ENCODE results near the gene MGAT5.

The MGAT5 gene

DNA sequence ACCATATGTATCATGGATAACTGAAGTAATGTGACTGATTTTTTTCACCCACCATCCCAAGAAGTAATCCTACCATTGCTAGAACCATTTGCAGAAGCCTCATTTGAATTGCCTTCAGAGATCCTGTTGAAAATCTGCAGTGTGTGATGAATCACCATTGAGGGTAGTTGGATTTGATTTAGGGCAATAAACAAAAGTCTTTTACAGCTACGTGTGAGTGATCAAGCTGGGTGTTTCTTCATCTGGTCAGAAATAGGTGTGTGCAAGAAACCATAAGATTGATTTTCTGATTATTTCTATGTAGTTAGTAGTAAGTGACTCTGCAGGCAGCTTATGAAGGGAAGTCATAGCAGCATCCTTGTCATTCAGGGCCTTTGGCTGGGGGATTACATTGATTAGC, 159.6 kb downstream of the MGAT5 start:
- no peak overlapping the region for H3K27ac ChIP-seq (ENCODE audit: low read length)

GRCh38 chr2:134413912-134414311, 160.0 kb downstream of the MGAT5 start:
- H3K9me3 ChIP-seq (ENCODE audit: control insufficient read depth in 1 of 2, low read length in 2 of 2) = no peaks in the 10 kb centered on the region

More for the DNA sequence above, 159.6 kb downstream of the MGAT5 start:
- H3K4me3 ChIP-seq (ENCODE audit: low read depth in 1 of 2, low read length in 2 of 2) = no peak overlapping the region
- no peaks in the 10 kb centered on the region for H3K9me3 ChIP-seq (ENCODE audit: control insufficient read depth in 1 of 2, low read length in 2 of 2)
- peaks cover 5 to 25% of the 10 kb centered on the region in 2 donors for H3K4me1 ChIP-seq (ENCODE audit: control insufficient read depth in 1 of 2, insufficient read depth in 2 of 2, low read length in 2 of 2)
- no peaks in the 10 kb centered on the region for H3K27me3 ChIP-seq (ENCODE audit: low read depth, low read length)
- H3K36me3 ChIP-seq (ENCODE audit: control insufficient read depth in 1 of 2, insufficient read depth in 2 of 2, low read length in 2 of 2) = no peaks in the 10 kb centered on the region

DNA sequence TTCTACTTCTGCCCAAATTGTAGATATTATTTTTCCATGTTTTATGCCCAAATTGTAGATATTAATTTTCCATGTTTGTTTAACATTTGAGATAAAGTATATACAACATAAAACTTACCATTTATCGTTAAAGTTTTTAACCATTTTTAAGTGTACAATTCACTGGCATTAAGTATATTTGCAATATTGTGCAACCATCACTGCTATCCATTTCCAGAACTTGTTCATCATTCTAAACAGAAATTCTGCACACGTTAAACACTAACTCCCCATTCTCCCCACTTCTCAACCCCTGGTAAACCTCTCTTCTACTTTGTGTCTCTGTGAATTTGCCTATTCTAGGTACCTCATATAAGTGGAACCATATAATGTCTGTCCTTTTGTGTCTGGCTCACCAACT, 162.1 kb downstream of the MGAT5 start:
- Histone ChIP-seq H3K27ac (ENCODE audit: low read length) (no peak overlapping the region), H3K9me3 (ENCODE audit: control insufficient read depth in 1 of 2, low read length in 2 of 2) (no peaks in the 10 kb centered on the region), H3K36me3 (ENCODE audit: control insufficient read depth in 1 of 2, insufficient read depth in 2 of 2, low read length in 2 of 2) (no peaks in the 10 kb centered on the region), H3K4me1 (ENCODE audit: control insufficient read depth in 1 of 2, insufficient read depth in 2 of 2, low read length in 2 of 2) (peaks cover 5 to 20% of the 10 kb centered on the region in 2 donors), H3K4me3 (ENCODE audit: low read depth in 1 of 2, low read length in 2 of 2) (no peak overlapping the region), H3K27me3 (ENCODE audit: low read depth, low read length) (no peaks in the 10 kb centered on the region)

More at GRCh38 chr2:134413912-134414311, 160.0 kb downstream of the MGAT5 start:
- Histone ChIP-seq H3K36me3 (ENCODE audit: control insufficient read depth in 1 of 2, insufficient read depth in 2 of 2, low read length in 2 of 2) (no peaks in the 10 kb centered on the region), H3K27me3 (ENCODE audit: low read depth, low read length) (no peaks in the 10 kb centered on the region), H3K4me3 (ENCODE audit: low read depth in 1 of 2, low read length in 2 of 2) (no peak overlapping the region), H3K4me1 (ENCODE audit: control insufficient read depth in 1 of 2, insufficient read depth in 2 of 2, low read length in 2 of 2) (peaks cover 5 to 21% of the 10 kb centered on the region in 2 donors), H3K27ac (ENCODE audit: low read length) (no peak overlapping the region)

DNA sequence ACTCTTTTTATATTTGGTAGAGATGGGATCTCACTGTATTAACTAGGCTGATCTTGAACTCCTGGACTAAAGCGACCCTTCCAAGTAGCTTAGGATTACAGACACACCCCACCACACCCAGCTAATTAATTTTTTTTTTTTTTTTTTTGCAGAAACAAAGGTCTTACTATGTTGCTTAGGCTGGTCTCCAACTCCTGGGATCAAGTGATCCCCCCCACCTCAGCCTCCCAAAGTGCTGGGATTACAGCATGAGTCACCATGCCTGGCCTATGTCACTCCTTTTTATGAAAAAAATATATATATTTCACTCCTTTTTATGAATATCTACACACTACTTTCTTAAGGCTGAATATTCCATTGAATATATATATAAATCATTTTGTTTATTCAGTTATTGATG, 162.8 kb downstream of the MGAT5 start:
- H3K27me3 ChIP-seq (ENCODE audit: low read depth, low read length) = no peaks in the 10 kb centered on the region
- H3K9me3 ChIP-seq (ENCODE audit: control insufficient read depth in 1 of 2, low read length in 2 of 2) = no peaks in the 10 kb centered on the region
- no peak overlapping the region for H3K4me3 ChIP-seq (ENCODE audit: low read depth in 1 of 2, low read length in 2 of 2)
- peaks cover 3 to 14% of the 10 kb centered on the region in 2 donors for H3K4me1 ChIP-seq (ENCODE audit: control insufficient read depth in 1 of 2, insufficient read depth in 2 of 2, low read length in 2 of 2)
- H3K36me3 ChIP-seq (ENCODE audit: control insufficient read depth in 1 of 2, insufficient read depth in 2 of 2, low read length in 2 of 2) = no peaks in the 10 kb centered on the region
- H3K27ac ChIP-seq (ENCODE audit: low read length) = no peak overlapping the region

GRCh38 chr2:134417968-134418582, 164.2 kb downstream of the MGAT5 start:
- Histone ChIP-seq H3K4me3 (ENCODE audit: low read depth in 1 of 2, low read length in 2 of 2) (no peak overlapping the region), H3K36me3 (ENCODE audit: control insufficient read depth in 1 of 2, insufficient read depth in 2 of 2, low read length in 2 of 2) (peaks cover 0 to 6% of the 10 kb centered on the region in 2 donors), H3K4me1 (ENCODE audit: control insufficient read depth in 1 of 2, insufficient read depth in 2 of 2, low read length in 2 of 2) (peaks cover 0 to 7% of the 10 kb centered on the region in 2 donors), H3K27me3 (ENCODE audit: low read depth, low read length) (no peaks in the 10 kb centered on the region), H3K27ac (ENCODE audit: low read length) (no peak overlapping the region), H3K9me3 (ENCODE audit: control insufficient read depth in 1 of 2, low read length in 2 of 2) (no peaks in the 10 kb centered on the region)

- peaks cover 0 to 7% of the 10 kb centered on the region in 2 donors for H3K4me1 ChIP-seq (ENCODE audit: control insufficient read depth in 1 of 2, insufficient read depth in 2 of 2, low read length in 2 of 2)
- no peaks in the 10 kb centered on the region for H3K27me3 ChIP-seq (ENCODE audit: low read depth, low read length)
- no peak overlapping the region for H3K27ac ChIP-seq (ENCODE audit: low read length)
- no peak overlapping the region for H3K4me3 ChIP-seq (ENCODE audit: low read depth in 1 of 2, low read length in 2 of 2)
- peaks cover 6 to 21% of the 10 kb centered on the region in 2 donors for H3K36me3 ChIP-seq (ENCODE audit: control insufficient read depth in 1 of 2, insufficient read depth in 2 of 2, low read length in 2 of 2)
- no peaks in the 10 kb centered on the region for H3K9me3 ChIP-seq (ENCODE audit: control insufficient read depth in 1 of 2, low read length in 2 of 2)
Observed at GRCh38 chr2:134420259-134420658, 166.4 kb downstream of the MGAT5 start.

DNA sequence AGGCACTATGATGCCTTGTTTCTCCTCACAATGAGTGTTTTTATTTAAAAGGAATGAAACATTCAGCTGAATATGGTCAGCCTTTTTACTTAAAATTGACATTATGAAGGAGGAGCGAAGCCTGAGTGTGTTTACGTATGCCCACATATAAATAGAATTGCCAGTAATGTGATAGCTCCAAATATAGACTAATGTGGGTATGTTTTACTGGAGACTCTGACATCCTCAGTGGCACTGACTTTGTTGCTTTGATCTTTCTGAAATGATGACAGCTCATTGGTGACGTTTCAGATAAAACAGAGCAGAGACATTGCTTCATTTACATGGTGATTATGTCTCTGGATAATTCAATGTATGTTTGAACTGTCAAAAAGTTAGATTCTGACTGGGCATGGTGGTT, 167.0 kb downstream of the MGAT5 start:
- H3K4me3 ChIP-seq (ENCODE audit: low read depth in 1 of 2, low read length in 2 of 2) = no peak overlapping the region
- H3K36me3 ChIP-seq (ENCODE audit: control insufficient read depth in 1 of 2, insufficient read depth in 2 of 2, low read length in 2 of 2) = peaks cover 6 to 21% of the 10 kb centered on the region in 2 donors
- no peaks in the 10 kb centered on the region for H3K9me3 ChIP-seq (ENCODE audit: control insufficient read depth in 1 of 2, low read length in 2 of 2)
- no peak overlapping the region for H3K27ac ChIP-seq (ENCODE audit: low read length)
- peaks cover 0 to 7% of the 10 kb centered on the region in 2 donors for H3K4me1 ChIP-seq (ENCODE audit: control insufficient read depth in 1 of 2, insufficient read depth in 2 of 2, low read length in 2 of 2)
- H3K27me3 ChIP-seq (ENCODE audit: low read depth, low read length) = no peaks in the 10 kb centered on the region

GRCh38 chr2:134421556-134422328, 167.9 kb downstream of the MGAT5 start:
- peaks cover 6 to 26% of the 10 kb centered on the region in 2 donors for H3K36me3 ChIP-seq (ENCODE audit: control insufficient read depth in 1 of 2, insufficient read depth in 2 of 2, low read length in 2 of 2)
- H3K4me1 ChIP-seq (ENCODE audit: control insufficient read depth in 1 of 2, insufficient read depth in 2 of 2, low read length in 2 of 2) = peaks cover 0 to 7% of the 10 kb centered on the region in 2 donors
- H3K4me3 ChIP-seq (ENCODE audit: low read depth in 1 of 2, low read length in 2 of 2) = no peak overlapping the region
- H3K9me3 ChIP-seq (ENCODE audit: control insufficient read depth in 1 of 2, low read length in 2 of 2) = no peaks in the 10 kb centered on the region
- no peaks in the 10 kb centered on the region for H3K27me3 ChIP-seq (ENCODE audit: low read depth, low read length)
- H3K27ac ChIP-seq (ENCODE audit: low read length) = no peak overlapping the region

DNA sequence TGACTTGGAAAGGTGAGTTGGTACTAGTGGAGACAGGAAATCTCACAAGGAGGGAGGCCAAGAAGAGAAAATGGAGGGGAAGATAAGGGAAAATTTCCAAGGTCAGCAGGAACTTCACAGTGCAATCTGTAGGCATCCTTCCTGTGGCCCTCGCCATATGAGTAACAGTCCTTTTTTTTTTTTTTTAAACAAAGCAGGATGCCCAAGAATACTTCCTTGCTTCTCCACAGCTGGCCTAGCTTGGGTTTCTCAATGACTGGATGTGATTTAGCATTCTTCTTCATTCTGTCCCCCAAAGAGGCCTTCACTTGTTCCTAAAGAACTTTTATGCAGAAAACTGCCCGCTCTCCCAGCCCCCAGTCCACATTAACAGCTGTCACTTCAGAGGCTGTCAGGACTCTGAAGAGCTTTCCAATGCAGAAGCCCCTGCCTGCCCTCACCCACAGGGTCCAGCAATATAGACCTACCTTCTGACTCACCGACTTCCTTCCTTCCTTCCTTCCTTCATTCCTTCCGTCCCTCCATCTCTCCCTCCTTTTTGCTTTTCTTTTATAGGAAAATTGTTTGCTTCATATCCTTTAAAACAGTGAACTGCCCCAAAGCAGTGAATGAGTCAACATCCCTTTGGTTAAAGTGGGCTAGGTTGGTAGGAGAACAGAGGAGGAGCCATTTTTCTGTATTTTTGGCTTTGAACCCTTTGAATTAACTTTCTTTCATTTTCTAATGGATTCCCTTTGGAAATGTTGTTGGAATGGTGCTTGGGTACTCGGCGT, 172.0 kb downstream of the MGAT5 start:
- Histone ChIP-seq H3K27ac (ENCODE audit: low read length) (no peak overlapping the region), H3K27me3 (ENCODE audit: low read depth, low read length) (no peaks in the 10 kb centered on the region), H3K36me3 (ENCODE audit: control insufficient read depth in 1 of 2, insufficient read depth in 2 of 2, low read length in 2 of 2) (peaks cover 33 to 50% of the 10 kb centered on the region in 2 donors), H3K9me3 (ENCODE audit: control insufficient read depth in 1 of 2, low read length in 2 of 2) (no peaks in the 10 kb centered on the region), H3K4me1 (ENCODE audit: control insufficient read depth in 1 of 2, insufficient read depth in 2 of 2, low read length in 2 of 2) (no peaks in the 10 kb centered on the region), H3K4me3 (ENCODE audit: low read depth in 1 of 2, low read length in 2 of 2) (no peak overlapping the region)

GRCh38 chr2:134426721-134427120, 172.8 kb downstream of the MGAT5 start:
- H3K36me3 ChIP-seq (ENCODE audit: control insufficient read depth in 1 of 2, insufficient read depth in 2 of 2, low read length in 2 of 2) = peaks cover 41 to 52% of the 10 kb centered on the region in 2 donors
- H3K27ac ChIP-seq (ENCODE audit: low read length) = no peak overlapping the region
- H3K27me3 ChIP-seq (ENCODE audit: low read depth, low read length) = no peaks in the 10 kb centered on the region
- no peaks in the 10 kb centered on the region for H3K9me3 ChIP-seq (ENCODE audit: control insufficient read depth in 1 of 2, low read length in 2 of 2)
- no peaks in the 10 kb centered on the region for H3K4me1 ChIP-seq (ENCODE audit: control insufficient read depth in 1 of 2, insufficient read depth in 2 of 2, low read length in 2 of 2)
- H3K4me3 ChIP-seq (ENCODE audit: low read depth in 1 of 2, low read length in 2 of 2) = no peak overlapping the region

DNA sequence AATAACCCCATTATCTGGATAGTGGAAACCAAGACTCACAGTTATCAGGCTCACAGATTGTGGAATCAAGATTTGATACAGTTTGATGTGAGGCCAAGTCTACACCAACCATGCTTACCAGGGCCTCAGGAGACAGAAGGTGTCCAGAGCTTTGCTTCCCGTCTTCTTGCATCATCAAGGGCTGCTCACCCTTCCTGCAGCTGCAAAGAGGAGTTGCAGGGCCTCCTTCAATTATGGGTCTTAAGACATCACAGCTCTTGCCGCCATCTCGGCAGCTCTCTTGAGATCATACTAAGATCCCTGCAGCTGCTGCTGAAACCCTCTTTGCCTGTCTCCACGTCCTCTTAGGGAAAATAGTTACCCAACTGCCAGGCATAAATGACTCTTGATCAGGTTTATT, 176.0 kb downstream of the MGAT5 start:
- H3K27me3 ChIP-seq (ENCODE audit: low read depth, low read length) = no peaks in the 10 kb centered on the region
- H3K4me3 ChIP-seq (ENCODE audit: low read depth in 1 of 2, low read length in 2 of 2) = no peak overlapping the region
- no peak overlapping the region for H3K27ac ChIP-seq (ENCODE audit: low read length)
- peaks cover 37 to 49% of the 10 kb centered on the region in 2 donors for H3K36me3 ChIP-seq (ENCODE audit: control insufficient read depth in 1 of 2, insufficient read depth in 2 of 2, low read length in 2 of 2)
- no peaks in the 10 kb centered on the region for H3K4me1 ChIP-seq (ENCODE audit: control insufficient read depth in 1 of 2, insufficient read depth in 2 of 2, low read length in 2 of 2)
- H3K9me3 ChIP-seq (ENCODE audit: control insufficient read depth in 1 of 2, low read length in 2 of 2) = no peaks in the 10 kb centered on the region

All from muscle layer of duodenum (tissue), 2 donors.